NCI-H187 treated with DMSO at 0.1 percent for 48 hours (cell line): ENCODE measurements around the gene FAM110D.
A peak's percentile ranks its signal among the peaks of the same experiment; 100 is the strongest.

Experiments used
- DNase-seq: peaks from one replicate; lab custom pipeline; 2025; lab: John Stamatoyannopoulos, UW

FAM110D gene

DNA sequence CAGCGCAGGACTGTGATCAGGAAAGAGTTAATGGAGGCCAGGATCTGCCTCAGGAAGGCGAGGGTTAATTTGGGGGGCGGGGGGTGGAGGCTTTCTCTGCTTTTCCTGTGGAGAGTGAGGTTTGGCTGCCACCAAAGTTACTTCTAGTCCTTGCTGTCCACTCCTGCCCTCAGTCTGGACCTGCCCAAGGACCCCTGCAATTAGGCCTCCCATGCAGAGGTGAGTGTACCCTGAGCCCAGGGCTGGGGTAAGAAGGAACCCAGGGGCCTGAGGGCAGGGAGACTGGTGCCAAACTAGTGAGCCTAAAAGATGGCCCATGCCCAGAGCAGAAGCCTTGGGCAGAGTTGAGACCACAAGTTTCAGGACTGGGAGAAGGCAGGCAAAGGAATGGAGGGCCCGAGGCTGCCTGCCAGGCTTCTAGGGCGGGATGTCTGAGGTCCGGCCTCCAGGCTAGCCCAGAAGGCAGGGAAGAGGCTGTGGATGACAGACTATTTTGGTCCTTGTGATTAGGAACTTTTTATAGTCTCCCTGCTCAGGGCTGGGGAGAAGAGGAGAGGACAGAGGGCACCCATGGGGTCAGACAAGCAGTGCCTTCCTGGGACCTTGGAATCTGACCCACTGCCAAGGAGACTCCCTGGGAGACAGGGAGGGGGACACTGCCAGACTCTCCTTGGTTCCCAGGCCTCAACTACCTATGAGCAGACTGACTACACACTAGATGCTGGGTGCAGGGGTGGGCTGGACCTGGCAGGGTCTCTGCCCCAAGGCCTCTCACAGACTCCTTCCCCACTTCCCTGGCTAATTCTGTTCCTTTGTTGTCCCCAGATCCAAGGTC, at the start of gene FAM110D:
FAM110D (plus strand) TSS at position 172 of the 835 bp plus-strand sequence. CDS start 2,213 bp downstream, outside the sequence.
- no peak for DNase-seq

DNA sequence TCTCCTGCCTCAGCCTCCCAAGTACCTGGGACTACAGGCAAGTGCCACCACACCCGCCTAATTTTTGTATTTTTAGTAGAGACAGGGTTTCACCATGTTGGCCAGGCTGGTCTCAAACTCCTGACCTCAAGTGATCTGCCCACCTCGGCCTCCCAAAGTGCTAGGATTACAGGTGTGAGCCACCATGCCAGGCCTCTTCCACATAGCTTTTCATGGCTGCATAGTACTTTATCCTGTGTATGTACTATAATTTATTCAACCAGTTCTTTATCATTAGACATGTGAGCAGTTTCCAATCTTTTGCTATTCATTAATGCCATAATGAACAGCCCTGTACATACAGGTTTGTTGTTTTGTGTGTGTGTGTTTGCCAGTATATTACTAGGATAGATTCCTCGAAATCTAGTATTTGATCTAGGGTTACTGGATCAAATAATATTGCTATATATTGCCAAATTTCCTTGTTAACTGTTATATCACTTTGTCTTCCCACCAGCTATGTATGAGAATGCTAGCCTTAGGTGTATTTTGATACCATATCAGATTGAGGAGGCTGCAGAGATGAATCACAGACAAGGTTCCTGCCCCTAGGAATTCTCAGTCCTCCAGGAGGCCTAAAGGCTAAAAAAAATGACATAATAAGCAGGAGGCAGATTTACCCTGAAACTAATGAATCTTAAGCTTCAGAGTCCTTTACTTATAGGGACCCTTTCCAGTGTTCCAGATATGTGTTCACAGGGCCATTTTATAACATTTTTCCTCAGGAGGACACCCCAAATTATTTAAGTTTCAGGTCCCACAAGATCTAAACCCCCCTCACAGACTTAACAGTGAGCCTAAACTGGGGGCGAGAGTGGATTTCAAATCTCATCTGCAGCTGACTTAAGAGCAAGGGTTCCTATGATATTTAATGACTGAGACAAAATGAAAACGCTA, 49.4 kb upstream of the FAM110D start:
- DNase-seq, result no peak

DNA sequence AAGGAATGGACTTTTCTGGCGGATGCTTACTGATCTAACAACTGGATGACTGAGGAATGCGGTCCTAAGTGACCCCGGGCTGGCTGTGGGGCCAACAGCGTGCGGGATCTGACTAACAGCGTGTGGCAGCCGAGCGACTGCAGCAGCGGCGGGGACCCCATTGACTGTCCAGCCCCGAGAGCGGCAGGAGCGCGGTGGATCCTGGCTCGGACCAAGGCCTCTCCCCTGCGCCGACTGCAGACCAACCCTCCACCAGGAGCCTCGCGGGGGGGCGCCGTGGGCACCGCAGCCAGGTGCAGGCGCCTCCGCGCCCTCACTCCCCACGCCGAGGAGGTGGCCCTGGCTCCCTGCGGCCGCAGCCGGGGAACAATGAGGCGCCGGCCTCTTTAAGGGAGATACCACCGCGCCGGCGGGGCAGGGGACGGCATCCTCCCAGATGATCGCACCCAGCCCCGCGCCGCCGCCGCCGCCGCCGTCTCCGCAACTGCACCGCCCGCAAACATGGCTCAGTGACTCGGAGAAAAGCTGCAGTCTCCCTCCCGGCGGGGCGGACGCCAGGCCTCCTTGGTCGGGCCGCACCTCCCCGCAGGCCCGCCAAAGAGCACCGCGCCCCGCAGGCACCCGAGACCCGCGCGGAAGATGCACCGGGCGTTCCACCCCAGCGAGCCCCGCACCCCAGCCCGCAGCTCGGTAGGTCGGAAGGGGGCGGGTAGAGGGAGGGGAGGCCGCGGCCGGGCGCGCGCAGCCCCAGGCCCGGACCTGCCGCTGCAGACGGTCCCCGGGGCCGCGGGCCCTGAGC, 47.9 kb upstream of the FAM110D start:
- no peak for DNase-seq

DNA sequence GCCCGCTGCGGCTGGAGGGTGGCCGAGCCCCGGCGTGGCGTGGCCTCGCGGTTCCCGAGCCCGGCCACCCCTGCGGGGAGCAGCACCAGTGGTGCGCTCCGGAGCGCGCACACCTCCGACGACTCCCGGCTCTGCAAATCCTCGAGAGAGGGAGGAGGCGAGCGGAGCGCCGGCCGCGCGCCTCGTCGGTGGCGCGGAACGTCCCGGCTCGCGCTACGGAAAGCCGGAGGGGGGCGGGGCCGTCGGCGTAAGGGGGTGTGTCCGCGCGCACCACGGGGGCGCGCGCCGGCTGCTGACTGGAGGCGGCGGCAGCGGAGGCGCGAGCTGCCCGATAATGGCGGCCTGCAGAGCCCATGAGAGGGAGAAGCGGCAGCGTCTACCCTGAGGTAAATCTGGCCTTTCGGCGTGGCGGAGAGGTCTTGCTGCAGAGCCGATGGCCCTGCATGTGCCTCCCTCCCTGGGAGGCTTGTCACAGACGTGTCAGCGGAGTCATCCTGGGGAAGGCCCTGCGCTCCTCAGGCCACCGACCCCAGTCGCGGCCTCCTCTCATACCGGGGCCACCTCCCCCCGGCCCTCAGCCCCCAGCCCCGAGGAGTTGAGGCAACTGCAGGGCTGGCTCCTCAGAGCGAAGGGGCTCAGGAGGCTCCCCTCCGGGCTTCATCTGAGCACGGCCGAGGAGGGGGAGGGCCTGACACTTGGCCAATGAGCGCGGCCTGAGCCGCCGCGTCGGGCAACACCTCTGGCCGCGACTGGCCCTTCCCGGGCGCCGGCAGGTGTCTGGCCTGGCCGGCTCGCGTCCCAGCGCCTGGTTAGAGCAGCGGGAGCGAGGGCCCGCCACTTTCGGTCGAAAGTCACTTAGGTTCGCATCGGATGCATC, 47.1 kb upstream of the FAM110D start, which contains the start of gene PDIK1L:
PDIK1L (plus strand) TSS at position 295 of the 877 bp plus-strand sequence. CDS start 2,485 bp downstream, outside the sequence.
- peak; percentile 46 for DNase-seq

DNA sequence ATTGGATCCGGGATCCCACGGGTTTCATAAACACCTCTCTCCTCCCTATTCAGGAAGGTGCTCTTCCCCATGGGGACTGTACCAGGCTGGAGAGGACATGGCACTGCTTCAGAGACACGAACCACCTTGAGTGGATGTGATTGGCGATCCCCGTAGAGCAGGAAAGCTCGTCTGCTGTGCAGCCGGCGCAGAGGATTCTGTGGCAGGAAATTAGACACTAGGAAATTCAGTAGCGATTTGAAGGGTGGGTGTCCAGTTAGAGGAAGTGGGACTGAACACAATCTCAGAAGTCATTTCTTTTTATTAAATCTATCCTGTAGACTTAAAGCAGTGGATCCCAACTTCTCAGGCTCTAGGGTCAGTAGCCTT, 46.5 kb upstream of the FAM110D start:
- DNase-seq, result no peak

DNA sequence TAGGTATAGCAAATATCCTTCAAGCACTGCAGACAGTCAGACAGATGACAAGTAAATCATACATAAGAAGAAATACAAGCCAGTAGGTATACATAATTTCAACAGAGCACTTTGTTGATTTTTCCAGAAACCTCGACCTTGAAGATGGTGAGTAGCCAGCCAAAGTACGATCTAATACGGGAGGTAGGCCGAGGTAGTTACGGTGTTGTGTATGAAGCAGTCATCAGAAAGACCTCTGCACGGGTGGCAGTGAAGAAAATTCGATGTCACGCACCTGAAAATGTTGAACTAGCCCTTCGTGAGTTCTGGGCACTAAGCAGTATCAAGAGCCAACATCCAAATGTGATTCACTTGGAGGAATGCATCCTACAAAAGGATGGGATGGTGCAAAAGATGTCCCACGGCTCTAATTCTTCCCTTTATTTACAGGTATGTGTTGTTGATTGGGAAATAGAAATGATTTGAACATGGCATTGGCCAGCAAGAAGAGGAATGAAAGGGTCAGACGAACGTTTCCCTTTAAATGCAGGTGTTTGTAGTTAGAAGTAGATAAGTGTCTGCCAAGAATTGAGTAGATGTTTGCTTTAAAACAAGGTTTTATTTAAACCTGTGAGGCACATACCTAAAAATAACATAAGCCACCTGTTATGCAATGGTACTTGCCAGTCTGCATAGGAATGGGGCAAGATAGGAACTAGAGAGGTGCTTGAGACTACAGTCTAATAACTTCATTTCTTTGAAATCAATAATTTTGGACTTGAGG, 44.5 kb upstream of the FAM110D start:
- no peak for DNase-seq

- DNase-seq, result no peak
Observed at GRCh38 chr1:26119892-26120608, 38.8 kb upstream of the FAM110D start.

GRCh38 chr1:26121854-26122773, 36.8 kb upstream of the FAM110D start:
- no peak for DNase-seq

GRCh38 chr1:26122988-26123973, 35.6 kb upstream of the FAM110D start:
- DNase-seq, result no peak

DNA sequence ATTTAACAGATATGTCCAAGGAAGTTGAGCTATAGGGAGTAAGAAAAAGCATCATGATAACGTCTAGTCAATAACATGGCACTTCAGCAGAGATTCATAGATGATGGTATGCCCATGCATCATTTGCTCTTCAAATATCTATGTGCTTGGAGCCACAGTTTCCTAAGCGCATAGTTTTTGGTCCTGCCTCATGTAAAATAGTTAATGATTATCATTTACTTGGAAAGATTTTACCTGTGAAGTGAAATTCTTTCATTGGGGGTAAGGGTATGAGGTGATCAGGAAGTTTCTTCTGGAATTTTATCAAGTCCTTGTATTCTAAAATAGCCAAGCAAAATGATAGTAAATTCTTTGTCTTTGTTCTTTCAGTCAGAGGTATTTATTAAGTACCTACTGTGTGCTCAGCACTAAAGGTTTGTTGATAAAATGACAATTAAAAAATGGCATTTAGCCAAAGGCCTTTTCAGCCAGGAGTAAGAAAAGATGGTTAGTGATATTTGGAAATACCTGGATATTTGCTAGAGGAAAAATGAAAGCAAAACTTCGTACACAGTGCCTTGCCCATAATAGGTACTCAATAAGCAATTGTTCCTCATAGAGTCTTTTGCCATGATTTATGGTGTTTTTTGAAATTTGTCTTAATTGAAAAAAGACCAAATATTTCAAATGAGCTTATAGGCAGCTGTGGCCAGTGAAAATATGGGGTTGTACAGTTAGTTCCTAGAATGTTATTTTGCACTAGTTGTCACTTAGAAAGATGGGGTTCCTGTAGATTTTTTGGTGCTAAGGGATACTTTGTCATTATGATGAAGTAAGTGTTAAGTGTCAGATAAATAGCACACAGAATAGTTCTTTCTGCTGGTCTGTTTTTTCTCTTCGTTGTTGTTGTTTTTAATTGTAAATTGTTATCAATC, 34.2 kb upstream of the FAM110D start:
- no peak for DNase-seq

GRCh38 chr1:26125382-26125781, 33.5 kb upstream of the FAM110D start:
- no peak for DNase-seq

GRCh38 chr1:26125946-26126320, 32.9 kb upstream of the FAM110D start:
- DNase-seq, result no peak

GRCh38 chr1:26126321-26127084, 32.4 kb upstream of the FAM110D start:
- peak; percentile 95 for DNase-seq

DNA sequence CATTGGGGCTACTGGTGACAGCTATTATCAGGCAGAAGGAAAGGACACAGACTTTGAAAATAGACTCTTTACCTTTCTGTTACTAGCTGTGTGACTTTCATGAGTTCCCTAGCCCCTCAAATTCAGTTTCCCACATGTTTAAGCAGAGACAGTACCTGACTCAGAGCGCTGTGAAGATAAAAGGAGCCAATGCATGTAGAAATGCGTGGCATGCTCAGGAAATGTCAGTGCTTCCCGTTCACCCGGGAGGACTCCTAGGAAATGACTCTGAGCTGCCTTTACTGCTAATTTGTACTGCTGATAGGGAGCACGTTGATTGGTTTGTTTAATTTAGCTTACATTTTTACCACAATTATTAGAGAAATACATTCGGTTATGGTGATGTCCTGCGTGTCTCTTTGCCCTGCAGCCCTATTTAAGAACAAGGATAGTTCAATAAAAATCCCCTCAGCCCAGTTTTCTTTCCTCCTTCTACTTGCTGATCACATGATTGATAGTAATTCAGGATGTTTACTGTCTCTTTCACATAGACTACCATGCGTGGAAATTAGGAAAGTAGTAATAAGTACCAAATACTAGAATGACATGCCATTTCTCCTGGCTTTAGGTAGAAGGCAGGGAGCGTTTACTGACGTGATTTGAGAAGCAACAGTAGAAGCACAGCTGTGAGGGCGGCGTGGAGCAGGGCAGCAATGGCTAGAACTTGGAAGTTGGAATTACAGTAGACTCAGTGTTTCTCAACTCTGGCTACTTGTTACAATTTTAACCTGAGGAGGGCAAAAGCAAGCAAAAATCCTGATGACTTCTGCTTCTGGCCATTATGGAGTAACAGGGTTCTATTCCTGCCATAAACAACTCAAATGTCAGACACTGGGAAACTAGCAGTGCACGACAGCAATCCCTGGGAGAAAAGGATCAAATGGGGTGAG, 31.4 kb upstream of the FAM110D start:
- no peak for DNase-seq
